ENCODE data around the gene PRPSAP2. TPM values are rescaled to one million over a fixed set of nuclear protein-coding genes. Genes with fewer than 3 reads are reported as not detected.

PRPSAP2 gene
- total RNA-seq, 1 donor from 2014 or later, result 40.7 TPM

DNA sequence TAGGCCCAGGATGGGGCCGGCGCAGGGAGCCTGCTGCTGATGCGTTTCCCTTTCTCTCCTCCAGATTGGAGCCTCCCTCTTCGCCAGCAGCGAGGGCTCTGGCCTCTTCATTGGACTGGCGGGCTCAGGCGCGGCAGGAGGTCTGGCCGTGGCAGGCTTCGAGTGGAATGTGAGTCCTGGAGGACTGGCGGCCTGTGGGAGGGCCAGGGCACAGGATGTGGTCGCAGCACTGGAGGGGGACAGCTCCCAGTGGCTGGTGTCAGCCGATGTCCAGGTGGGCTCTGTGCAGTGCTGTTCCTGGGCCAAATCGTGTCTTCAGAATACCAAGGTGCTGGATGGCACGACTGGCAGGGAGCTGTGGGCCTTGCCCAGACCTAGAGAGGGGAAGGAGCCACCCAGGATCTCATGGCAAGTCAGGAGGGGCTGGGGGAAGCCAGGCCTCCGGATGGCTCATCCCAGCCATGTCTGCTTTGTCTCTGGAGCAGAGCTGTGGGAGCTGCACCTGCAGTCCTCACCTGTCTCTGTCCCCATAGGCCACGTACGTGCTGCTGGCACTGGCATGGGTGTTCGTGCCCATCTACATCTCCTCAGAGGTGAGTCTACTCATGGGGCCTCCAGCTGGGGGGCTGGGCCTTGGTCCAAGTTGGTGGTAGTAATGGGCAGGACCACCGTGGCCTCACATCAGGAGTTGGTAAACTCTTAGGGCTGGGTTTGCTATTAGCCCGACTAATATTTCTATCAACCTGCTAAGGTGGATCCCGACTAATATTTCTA is 101.3 kb downstream of the PRPSAP2 start:
- no peaks in the 10 kb centered on the region for H3K36me3 ChIP-seq (ENCODE audit: control insufficient read depth in 3 of 3, insufficient read depth in 3 of 3, low read length in 3 of 3)
- no peak overlapping the region for H3K27ac ChIP-seq (ENCODE audit: low read depth, low read length)
- H3K27me3 ChIP-seq (ENCODE audit: control insufficient read depth in 3 of 3, insufficient read depth in 3 of 3, low read length in 3 of 3), result no peaks in the 10 kb centered on the region
- H3K4me3 ChIP-seq (ENCODE audit: low read length in 3 of 3), result no peak overlapping the region
- no peaks in the 10 kb centered on the region for H3K9me3 ChIP-seq (ENCODE audit: control insufficient read depth in 3 of 3, low read length in 3 of 3)
- peaks cover 0 to 5% (median 3%) of the 10 kb centered on the region in 3 donors for H3K4me1 ChIP-seq (ENCODE audit: control insufficient read depth in 3 of 3, insufficient read depth in 3 of 3, low read length in 3 of 3)
- no peak overlapping the region for H3K9ac ChIP-seq (ENCODE audit: low read depth in 1 of 3, low read length in 3 of 3)

DNA sequence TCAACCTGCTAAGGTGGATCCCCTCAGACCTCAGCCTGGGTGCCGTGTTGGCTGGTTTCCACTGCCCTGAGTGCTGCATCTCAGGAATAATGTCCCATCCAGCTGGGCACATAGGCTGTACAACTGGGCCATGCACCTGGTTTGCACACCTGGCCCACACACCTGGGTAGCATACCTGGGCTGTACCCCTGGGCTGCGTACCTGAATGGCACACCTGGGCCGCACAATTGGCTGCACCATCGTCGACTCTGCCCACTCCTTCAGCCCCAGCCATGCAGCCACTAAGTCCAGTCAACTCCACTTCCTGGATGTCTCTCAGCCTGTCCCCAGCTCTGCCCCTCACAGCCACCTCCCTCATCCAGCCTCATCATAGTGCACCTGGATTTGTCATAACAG is 101.9 kb downstream of the PRPSAP2 start:
- Histone ChIP-seq H3K9ac (ENCODE audit: low read depth in 1 of 3, low read length in 3 of 3) (no peak overlapping the region), H3K27me3 (ENCODE audit: control insufficient read depth in 3 of 3, insufficient read depth in 3 of 3, low read length in 3 of 3) (no peaks in the 10 kb centered on the region), H3K27ac (ENCODE audit: low read depth, low read length) (no peak overlapping the region), H3K9me3 (ENCODE audit: control insufficient read depth in 3 of 3, low read length in 3 of 3) (no peaks in the 10 kb centered on the region), H3K4me3 (ENCODE audit: low read length in 3 of 3) (no peak overlapping the region), H3K36me3 (ENCODE audit: control insufficient read depth in 3 of 3, insufficient read depth in 3 of 3, low read length in 3 of 3) (no peaks in the 10 kb centered on the region), H3K4me1 (ENCODE audit: control insufficient read depth in 3 of 3, insufficient read depth in 3 of 3, low read length in 3 of 3) (peaks cover 0 to 5% (median 3%) of the 10 kb centered on the region in 3 donors)

- H3K4me1 ChIP-seq (ENCODE audit: control insufficient read depth in 3 of 3, insufficient read depth in 3 of 3, low read length in 3 of 3), result peaks cover 0 to 5% (median 3%) of the 10 kb centered on the region in 3 donors
- no peak overlapping the region for H3K4me3 ChIP-seq (ENCODE audit: low read length in 3 of 3)
- H3K27me3 ChIP-seq (ENCODE audit: control insufficient read depth in 3 of 3, insufficient read depth in 3 of 3, low read length in 3 of 3), result no peaks in the 10 kb centered on the region
- no peak overlapping the region for H3K9ac ChIP-seq (ENCODE audit: low read depth in 1 of 3, low read length in 3 of 3)
- H3K27ac ChIP-seq (ENCODE audit: low read depth, low read length), result no peak overlapping the region
- H3K36me3 ChIP-seq (ENCODE audit: control insufficient read depth in 3 of 3, insufficient read depth in 3 of 3, low read length in 3 of 3), result no peaks in the 10 kb centered on the region
- no peaks in the 10 kb centered on the region for H3K9me3 ChIP-seq (ENCODE audit: control insufficient read depth in 3 of 3, low read length in 3 of 3)
These were observed 102.3 kb downstream of the PRPSAP2 start for GRCh38 chr17:18960241-18960665.

GRCh38 chr17:18960803-18961511 is 103.0 kb downstream of the PRPSAP2 start:
- no peaks in the 10 kb centered on the region for H3K9me3 ChIP-seq (ENCODE audit: control insufficient read depth in 3 of 3, low read length in 3 of 3)
- no peak overlapping the region for H3K27ac ChIP-seq (ENCODE audit: low read depth, low read length)
- peaks cover 0 to 5% (median 3%) of the 10 kb centered on the region in 3 donors for H3K4me1 ChIP-seq (ENCODE audit: control insufficient read depth in 3 of 3, insufficient read depth in 3 of 3, low read length in 3 of 3)
- H3K4me3 ChIP-seq (ENCODE audit: low read length in 3 of 3), result no peak overlapping the region
- no peaks in the 10 kb centered on the region for H3K36me3 ChIP-seq (ENCODE audit: control insufficient read depth in 3 of 3, insufficient read depth in 3 of 3, low read length in 3 of 3)
- H3K27me3 ChIP-seq (ENCODE audit: control insufficient read depth in 3 of 3, insufficient read depth in 3 of 3, low read length in 3 of 3), result no peaks in the 10 kb centered on the region
- H3K9ac ChIP-seq (ENCODE audit: low read depth in 1 of 3, low read length in 3 of 3), result no peak overlapping the region

DNA sequence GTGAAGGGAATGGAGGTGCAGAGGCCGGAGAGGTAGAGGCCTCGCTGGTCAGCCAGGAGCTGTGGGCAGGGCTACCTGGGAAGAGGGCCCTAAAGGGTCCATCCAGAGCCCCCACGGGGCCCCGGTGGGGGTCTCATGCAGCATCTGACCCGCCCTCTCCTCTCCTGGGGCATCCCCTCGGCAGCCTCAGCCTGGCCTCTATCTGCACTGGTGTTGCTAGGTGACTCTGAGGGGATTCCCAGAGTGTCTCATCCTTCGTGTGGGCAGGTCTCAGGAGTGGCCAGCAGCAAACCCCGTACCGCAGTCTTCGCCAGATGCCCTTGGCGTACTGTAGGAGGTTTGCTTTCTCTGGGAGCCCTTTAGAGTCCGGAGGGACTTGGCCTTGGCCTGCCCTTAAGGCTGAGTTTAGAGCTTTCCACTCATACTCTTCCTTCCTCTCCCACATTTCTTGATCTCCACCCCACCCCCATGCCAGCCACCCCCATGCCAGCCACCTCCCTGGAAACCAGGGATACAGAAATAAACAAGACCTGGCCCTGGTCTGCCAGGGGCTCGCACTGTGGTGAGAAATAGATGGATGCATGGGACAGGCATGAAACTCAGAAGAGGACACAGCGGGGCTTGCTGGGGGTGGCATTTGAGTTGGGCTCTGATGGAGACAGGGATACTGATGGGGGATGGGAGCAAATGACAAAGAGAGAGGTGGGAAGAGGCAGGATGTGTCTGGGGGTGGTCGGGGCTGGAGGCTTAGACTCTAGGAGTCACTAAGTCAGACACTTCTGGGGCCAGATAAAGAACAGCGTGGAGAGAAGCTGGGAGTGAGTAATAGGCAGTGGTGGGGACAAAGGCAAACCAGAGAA is 103.9 kb downstream of the PRPSAP2 start:
- H3K27ac ChIP-seq (ENCODE audit: low read depth, low read length), result no peak overlapping the region
- H3K36me3 ChIP-seq (ENCODE audit: control insufficient read depth in 3 of 3, insufficient read depth in 3 of 3, low read length in 3 of 3), result no peaks in the 10 kb centered on the region
- no peak overlapping the region for H3K4me3 ChIP-seq (ENCODE audit: low read length in 3 of 3)
- no peaks in the 10 kb centered on the region for H3K9me3 ChIP-seq (ENCODE audit: control insufficient read depth in 3 of 3, low read length in 3 of 3)
- H3K9ac ChIP-seq (ENCODE audit: low read depth in 1 of 3, low read length in 3 of 3), result no peak overlapping the region
- H3K4me1 ChIP-seq (ENCODE audit: control insufficient read depth in 3 of 3, insufficient read depth in 3 of 3, low read length in 3 of 3), result peaks cover under 1 to 6% (median 6%) of the 10 kb centered on the region in 3 donors
- no peaks in the 10 kb centered on the region for H3K27me3 ChIP-seq (ENCODE audit: control insufficient read depth in 3 of 3, insufficient read depth in 3 of 3, low read length in 3 of 3)

DNA sequence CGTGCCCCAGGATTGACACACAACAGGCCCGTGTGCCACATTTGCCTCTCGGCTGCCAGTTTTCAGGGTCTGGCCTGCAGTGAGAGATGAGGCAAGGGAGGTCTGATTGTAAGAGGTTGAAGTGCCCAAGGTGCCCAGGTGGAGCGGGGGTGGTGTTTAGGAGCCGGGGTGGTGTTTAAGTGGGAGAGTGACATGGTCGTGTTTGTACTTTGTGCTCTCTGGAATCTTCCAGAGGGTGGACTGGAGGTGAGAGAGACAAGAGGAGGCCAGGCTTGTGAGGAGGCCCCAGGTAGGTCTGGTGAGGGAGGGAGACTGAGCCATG is 104.5 kb downstream of the PRPSAP2 start:
- Histone ChIP-seq H3K27ac (ENCODE audit: low read depth, low read length) (no peak overlapping the region), H3K9ac (ENCODE audit: low read depth in 1 of 3, low read length in 3 of 3) (no peak overlapping the region), H3K27me3 (ENCODE audit: control insufficient read depth in 3 of 3, insufficient read depth in 3 of 3, low read length in 3 of 3) (no peaks in the 10 kb centered on the region)

GRCh38 chr17:18963126-18964017 is 105.4 kb downstream of the PRPSAP2 start:
- Histone ChIP-seq H3K9me3 (ENCODE audit: control insufficient read depth in 3 of 3, low read length in 3 of 3) (no peaks in the 10 kb centered on the region), H3K4me3 (ENCODE audit: low read length in 3 of 3) (no peak overlapping the region), H3K27me3 (ENCODE audit: control insufficient read depth in 3 of 3, insufficient read depth in 3 of 3, low read length in 3 of 3) (no peaks in the 10 kb centered on the region), H3K9ac (ENCODE audit: low read depth in 1 of 3, low read length in 3 of 3) (no peak overlapping the region), H3K27ac (ENCODE audit: low read depth, low read length) (no peak overlapping the region), H3K36me3 (ENCODE audit: control insufficient read depth in 3 of 3, insufficient read depth in 3 of 3, low read length in 3 of 3) (no peaks in the 10 kb centered on the region), H3K4me1 (ENCODE audit: control insufficient read depth in 3 of 3, insufficient read depth in 3 of 3, low read length in 3 of 3) (peaks cover 12 to 20% (median 19%) of the 10 kb centered on the region in 3 donors)

More for the DNA sequence above, 104.5 kb downstream of the PRPSAP2 start:
- no peak overlapping the region for H3K4me3 ChIP-seq (ENCODE audit: low read length in 3 of 3)
- H3K4me1 ChIP-seq (ENCODE audit: control insufficient read depth in 3 of 3, insufficient read depth in 3 of 3, low read length in 3 of 3), result peaks cover 6 to 12% (median 12%) of the 10 kb centered on the region in 3 donors
- no peaks in the 10 kb centered on the region for H3K9me3 ChIP-seq (ENCODE audit: control insufficient read depth in 3 of 3, low read length in 3 of 3)
- no peaks in the 10 kb centered on the region for H3K36me3 ChIP-seq (ENCODE audit: control insufficient read depth in 3 of 3, insufficient read depth in 3 of 3, low read length in 3 of 3)

- Histone ChIP-seq H3K4me1 (ENCODE audit: control insufficient read depth in 3 of 3, insufficient read depth in 3 of 3, low read length in 3 of 3) (peaks cover 12 to 24% (median 21%) of the 10 kb centered on the region in 3 donors), H3K27me3 (ENCODE audit: control insufficient read depth in 3 of 3, insufficient read depth in 3 of 3, low read length in 3 of 3) (no peaks in the 10 kb centered on the region), H3K4me3 (ENCODE audit: low read length in 3 of 3) (no peak overlapping the region), H3K36me3 (ENCODE audit: control insufficient read depth in 3 of 3, insufficient read depth in 3 of 3, low read length in 3 of 3) (no peaks in the 10 kb centered on the region), H3K9me3 (ENCODE audit: control insufficient read depth in 3 of 3, low read length in 3 of 3) (no peaks in the 10 kb centered on the region), H3K27ac (ENCODE audit: low read depth, low read length) (no peak overlapping the region), H3K9ac (ENCODE audit: low read depth in 1 of 3, low read length in 3 of 3) (no peak overlapping the region)
These were observed 106.1 kb downstream of the PRPSAP2 start for GRCh38 chr17:18964018-18964351.

GRCh38 chr17:18964550-18964949 is 106.6 kb downstream of the PRPSAP2 start:
- H3K9me3 ChIP-seq (ENCODE audit: control insufficient read depth in 3 of 3, low read length in 3 of 3), result no peaks in the 10 kb centered on the region
- no peaks in the 10 kb centered on the region for H3K27me3 ChIP-seq (ENCODE audit: control insufficient read depth in 3 of 3, insufficient read depth in 3 of 3, low read length in 3 of 3)
- no peaks in the 10 kb centered on the region for H3K36me3 ChIP-seq (ENCODE audit: control insufficient read depth in 3 of 3, insufficient read depth in 3 of 3, low read length in 3 of 3)
- no peak overlapping the region for H3K4me3 ChIP-seq (ENCODE audit: low read length in 3 of 3)
- H3K9ac ChIP-seq (ENCODE audit: low read depth in 1 of 3, low read length in 3 of 3), result no peak overlapping the region
- H3K27ac ChIP-seq (ENCODE audit: low read depth, low read length), result no peak overlapping the region
- H3K4me1 ChIP-seq (ENCODE audit: control insufficient read depth in 3 of 3, insufficient read depth in 3 of 3, low read length in 3 of 3), result peaks cover 12 to 24% (median 21%) of the 10 kb centered on the region in 3 donors
